Measurements from ENCODE around the gene PITPNC1. TPM values are rescaled to one million over a fixed set of nuclear protein-coding genes. Genes with fewer than 3 reads are reported as not detected.
A peak's percentile ranks its signal among the peaks of the same experiment; 100 is the strongest.

PITPNC1 gene
- polyA plus RNA-seq, 1 of the 3 experiments (the other 2 are of a cell fraction) = 18.4 TPM

GRCh38 chr17:67528751-67529436, 151.8 kb downstream of the PITPNC1 start (continued):
- no peak for TF ChIP-seq CTCF (IDR thresholded peaks at IDR 0.05)
- peak; percentile 24 for TF ChIP-seq CHD2 (IDR thresholded peaks at IDR 0.05; ENCODE audit: low read length, partially characterized antibody)
- peak; percentile 74 for TF ChIP-seq MXI1 (IDR thresholded peaks at IDR 0.05; ENCODE audit: low read depth, low read length)
- TF ChIP-seq FOXJ3 (CRISPR knock-in tag; IDR thresholded peaks at IDR 0.05) = 0 out of 2 replicates have a peak, but pooled peaks have one; percentile 50
- peak; percentile 60; the same call in 1 of the 2 replicates for TF ChIP-seq RXRA (IDR thresholded peaks at IDR 0.05; ENCODE audit: borderline replicate concordance, low read depth)
- TF ChIP-seq MEF2A (IDR thresholded peaks at IDR 0.05; ENCODE audit: borderline replicate concordance, low read depth) = no peak
- TF ChIP-seq IRF3 (IDR thresholded peaks at IDR 0.05; ENCODE audit: low read depth, low read length) = no peak
- TF ChIP-seq GATA2 (CRISPR knock-in tag; IDR thresholded peaks at IDR 0.05) = no peak
- TF ChIP-seq TCF12 (IDR thresholded peaks at IDR 0.05) = peak; percentile 89
- peak; percentile 36; the same call in 1 of the 2 replicates for TF ChIP-seq NRF1 (IDR thresholded peaks at IDR 0.05; ENCODE audit: low read depth, low read length)
- TF ChIP-seq ZBTB33 (IDR thresholded peaks at IDR 0.05; ENCODE audit: borderline replicate concordance, low read depth) = no peak
- TF ChIP-seq FOXM1 (IDR thresholded peaks at IDR 0.05; ENCODE audit: low read depth) = no peak
- TF ChIP-seq JUND (IDR thresholded peaks at IDR 0.05) = peak; percentile 61
- TF ChIP-seq PBX3 (IDR thresholded peaks at IDR 0.05) = peak; percentile 86
- TF ChIP-seq GABPA (IDR thresholded peaks at IDR 0.05; ENCODE audit: low read depth) = no peak
- peak; percentile 79; the same call in 1 of the 2 replicates for TF ChIP-seq FOSL2 (IDR thresholded peaks at IDR 0.05; ENCODE audit: borderline replicate concordance, low read depth)
- peak; percentile 40 for TF ChIP-seq MAX (IDR thresholded peaks at IDR 0.05; ENCODE audit: low read depth)
- TF ChIP-seq EZH2phosphoT487 (IDR thresholded peaks at IDR 0.05; ENCODE audit: borderline replicate concordance, low read depth) = no peak
- TF ChIP-seq YY1 (IDR thresholded peaks at IDR 0.05; ENCODE audit: low read depth) = peak; percentile 69; the same call in 1 of the 2 replicates
- TF ChIP-seq NFIC (IDR thresholded peaks at IDR 0.05; ENCODE audit: borderline replicate concordance) = no peak; the same call in none of the 2 replicates
- TF ChIP-seq EP300 (IDR thresholded peaks at IDR 0.05; ENCODE audit: borderline replicate concordance in 1 of 2, low read depth in 1 of 2, low read length in 1 of 2) = peak; percentile 64 to 68
